SK-N-SH (cell line): ENCODE results near the gene MKRN2. TPM values are rescaled to one million over a fixed set of nuclear protein-coding genes. Genes with fewer than 3 reads are reported as not detected.

Source experiments
- CTCF ChIA-PET: fragments of 300-600, 350-600 bp; formaldehyde crosslinking; extraction: SDS; loops from one replicate; lab custom pipeline; 2021; lab: Yijun Ruan, JAX
- POLR2A ChIA-PET: fragments of 350-600 bp; sonication (Branson Sonifier 250); formaldehyde crosslinking; extraction: SDS; loops from one replicate; lab custom pipeline; 2020; ENCODE audit warnings: antibody characterized with exemption, inconsistent platforms; lab: Yijun Ruan, JAX
- DNase-seq: peaks from one replicate; pipeline ENCODE4 v3.0.0; 2012
- H2AFZ ChIP-seq: fragments of 200-600 bp; sonication (generic); 2 replicates; pipeline ENCODE4 v1.8.1; 2016; ENCODE audit warnings: antibody characterized with exemption, mild to moderate bottlenecking, low read depth
- H3F3A ChIP-seq: fragments of 200-600 bp; sonication (generic); replicated peaks from 2 replicates; pipeline ENCODE3; 2016; ENCODE audit warnings: antibody characterized with exemption, mild to moderate bottlenecking; ENCODE audit not compliant: insufficient read depth
- H3K27ac ChIP-seq, 2 experiments: fragments of 200-500 bp in 1 of 2; fragments of 200-600 bp in 1 of 2; sonication (Bioruptor generic) in 1 of 2; sonication (generic), shearing (Covaris generic) in 1 of 2; 2 replicates each; pipeline versions ENCODE4 v1.5.1 to v1.6.1; 2014 to 2016; ENCODE audit warnings: low read depth in 2 of 2, inconsistent platforms in 1 of 2, low read length in 1 of 2, mild to moderate bottlenecking in 1 of 2, mixed read lengths in 1 of 2
- H3K27me3 ChIP-seq: fragments of 200-600 bp; sonication (generic), shearing (Covaris generic); 2 replicates; pipeline ENCODE4 v1.6.1; 2016; ENCODE audit warnings: mixed run types; ENCODE audit not compliant: insufficient read depth
- H3K36me3 ChIP-seq, 2 experiments: fragments of 200-500 bp in 1 of 2; fragments of 200-600 bp in 1 of 2; sonication (Bioruptor generic) in 1 of 2; sonication (generic) in 1 of 2; replicated peaks in 1 of 2; 2 replicates each; pipeline versions ENCODE3 to v1.5.1; 2014 to 2016; ENCODE audit warnings: low read length in 1 of 2, mild to moderate bottlenecking in 1 of 2; ENCODE audit not compliant: insufficient read depth in 2 of 2, control insufficient read depth in 1 of 2
- H3K4me1 ChIP-seq, 2 experiments: fragments of 200-500 bp in 1 of 2; fragments of 200-600 bp in 1 of 2; sonication (Bioruptor generic) in 1 of 2; sonication (generic), shearing (Covaris generic) in 1 of 2; 2 replicates each; pipeline versions ENCODE4 v1.5.1 to v1.6.1; 2014 to 2016; ENCODE audit warnings: low read depth in 1 of 2, low read length in 1 of 2, mixed run types in 1 of 2; ENCODE audit not compliant: insufficient read depth in 2 of 2, control insufficient read depth in 1 of 2
- H3K4me2 ChIP-seq: fragments of 200-600 bp; sonication (generic), shearing (Covaris generic); 2 replicates; pipeline ENCODE4 v1.6.1; 2017; ENCODE audit warnings: mixed run types
- H3K4me3 ChIP-seq, 2 experiments: fragments of 200-500 bp in 1 of 2; fragments of 200-600 bp in 1 of 2; sonication (Bioruptor generic) in 1 of 2; sonication (generic), shearing (Covaris generic) in 1 of 2; 2 replicates each; pipeline versions ENCODE4 v1.5.1 to v1.8.1; 2014 to 2016; ENCODE audit warnings: low read depth in 2 of 2, inconsistent platforms in 1 of 2, low read length in 1 of 2, mild to moderate bottlenecking in 1 of 2, mixed read lengths in 1 of 2, moderate library complexity in 1 of 2
- H3K79me2 ChIP-seq: fragments of 200-600 bp; sonication (generic); 2 replicates; pipeline ENCODE4 v1.8.1; 2017; ENCODE audit warnings: mild to moderate bottlenecking; ENCODE audit not compliant: insufficient read depth
- H3K9ac ChIP-seq: fragments of 200-600 bp; sonication (generic); 2 replicates; pipeline ENCODE4 v1.6.1; 2017; ENCODE audit warnings: mixed run types
- H3K9me2 ChIP-seq: fragments of 200-600 bp; sonication (generic); 2 replicates; pipeline ENCODE4 v1.6.1; 2017; ENCODE audit warnings: mixed run types
- H3K9me3 ChIP-seq: fragments of 200-600 bp; sonication (generic); 2 replicates; pipeline ENCODE4 v1.6.1; 2017; ENCODE audit warnings: mixed run types, mild to moderate bottlenecking, moderate library complexity
- H4K20me1 ChIP-seq: fragments of 200-600 bp; sonication (generic); 2 replicates; pipeline ENCODE4 v1.6.1; 2017; ENCODE audit warnings: mild to moderate bottlenecking, mixed run types; ENCODE audit not compliant: insufficient read depth
- ELF1 ChIP-seq: IDR thresholded peaks from 2 replicates; pipeline ENCODE4 v1.4.0; 2012
- FOSL2 ChIP-seq: IDR thresholded peaks from 2 replicates; pipeline ENCODE4 v1.4.0; 2012; ENCODE audit warnings: low read depth, mild to moderate bottlenecking, moderate library complexity, borderline replicate concordance
- IRF3 ChIP-seq: fragments of 150-350 bp; IDR thresholded peaks from 2 replicates; pipeline ENCODE4 v1.6.1; 2016; ENCODE audit warnings: mild to moderate bottlenecking, low read depth, low read length
- JUND ChIP-seq: IDR thresholded peaks from 2 replicates; pipeline ENCODE4 v1.4.0; 2012
- MAX ChIP-seq: IDR thresholded peaks from 2 replicates; pipeline ENCODE4 v1.4.0; 2012; ENCODE audit warnings: low read depth
- MXI1 ChIP-seq: IDR thresholded peaks from 2 replicates; pipeline ENCODE4 v1.6.1; 2012; ENCODE audit warnings: mild to moderate bottlenecking, low read depth, low read length, improper control_type of control experiment
- NFIC ChIP-seq: IDR thresholded peaks from 2 replicates; pipeline ENCODE4 v1.4.0; 2012; ENCODE audit warnings: borderline replicate concordance
- POLR2AphosphoS5 ChIP-seq: IDR thresholded peaks from 2 replicates; pipeline ENCODE4 v1.6.1; 2012; ENCODE audit warnings: low read depth, low read length
- SIN3A ChIP-seq: IDR thresholded peaks from 2 replicates; pipeline ENCODE4 v1.6.1; 2012; ENCODE audit warnings: low read depth, mild to moderate bottlenecking, low read length, moderate library complexity, borderline replicate concordance
- TCF12 ChIP-seq: IDR thresholded peaks from 2 replicates; pipeline ENCODE4 v1.4.0; 2012
- WGBS: methylation state at CpG from one replicate; pipeline ENCODE4 v1.1.6; 2017; ENCODE audit warnings: low lambda C conversion rate; 5-methylcytosine and 5-hydroxymethylcytosine counted together
- polyA plus RNA-seq, 3 experiments: library from polyadenylated mRNA; depleted of rRNA; stranded (reverse); fragments of >200 nt; gene quantifications; 2 replicates each; pipeline ENCODE4 v1.2.3, GENCODE V29; 2012

The MKRN2 gene
- polyA plus RNA-seq, 1 of the 3 experiments (the other 2 are of a cell fraction), result 29.8 TPM

- H3K9me2 ChIP-seq, result no peaks in the 10 kb centered on the region
- H3K36me3 ChIP-seq, result peaks cover 7 to 22% of the 10 kb centered on the region in 2 experiments
- H3K4me1 ChIP-seq, result peaks cover 14 to 16% of the 10 kb centered on the region in 2 experiments; a peak in 3 of 4 replicates
- peaks cover 5% of the 10 kb centered on the region for H4K20me1 ChIP-seq
- peak overlapping the region; percentile 70 for H3K4me2 ChIP-seq
- CTCF ChIA-PET, result interaction anchor here (0.9 to 1.6 kb wide), 4 partner anchors 13 to 47 kb away, joined by 3 to 4 read pairs (median 3); no protein-coding TSS in a partner anchor
- H3K9me3 ChIP-seq, result no peaks in the 10 kb centered on the region
- H3K27me3 ChIP-seq, result no peaks in the 10 kb centered on the region
- peak overlapping the region; percentile 10; the same call in 1 of the 2 replicates for H3K9ac ChIP-seq
- TF ChIP-seq NFIC (no peak), FOSL2 (peak; percentile 49; the same call in 1 of the 2 replicates), SIN3A (0 out of 2 replicates have a peak, but pooled peaks have one; percentile 17), IRF3 (no peak), MAX (peak; percentile 43; the same call in 1 of the 2 replicates), JUND (peak; percentile 52), TCF12 (peak; percentile 60)
- H3F3A ChIP-seq, result peaks cover 22% of the 10 kb centered on the region
- no peaks in the 10 kb centered on the region for H3K79me2 ChIP-seq
- 18% methylated on average over 5 of the region's 5 CpGs for WGBS
- H2AFZ ChIP-seq, result no peak overlapping the region; the same call in 1 of the 2 replicates
- 0 out of 4 replicates have a peak overlapping the region, but pooled peaks of 1 of the 2 experiments have one; percentile 9 for H3K4me3 ChIP-seq
- DNase-seq, result no peak
- POLR2A ChIA-PET, result interaction anchor here (1.0 kb wide), 1 partner anchor 24 kb away, joined by 3 read pairs; the partner anchor contains the start of gene TSEN2
- H3K27ac ChIP-seq, result peak overlapping the region in 1 of 2 experiments; percentile 87; a peak in 2 of 4 replicates
Measured at GRCh38 chr3:12508291-12508700, 48.6 kb upstream of the MKRN2 start.

GRCh38 chr3:12509466-12509865 is 47.4 kb upstream of the MKRN2 start:
- H3F3A ChIP-seq, result peaks cover 22% of the 10 kb centered on the region
- POLR2A ChIA-PET, result no interaction called here
- H3K9me3 ChIP-seq, result no peaks in the 10 kb centered on the region
- H3K4me1 ChIP-seq, result peaks cover 16 to 20% of the 10 kb centered on the region in 2 experiments; a peak in 3 of 4 replicates
- 89% methylated on average over 3 of the region's 3 CpGs for WGBS
- H3K36me3 ChIP-seq, result peaks cover 0 to 12% of the 10 kb centered on the region in 2 experiments
- H3K27me3 ChIP-seq, result no peaks in the 10 kb centered on the region
- no peak overlapping the region for H3K4me2 ChIP-seq
- H3K4me3 ChIP-seq, result no peak overlapping the region
- CTCF ChIA-PET, result interaction anchor here (1.3 to 1.6 kb wide), 2 partner anchors 13 to 45 kb away, joined by 4 read pairs; no protein-coding TSS in a partner anchor
- H3K9ac ChIP-seq, result no peak overlapping the region
- DNase-seq, result no peak
- no peaks in the 10 kb centered on the region for H3K79me2 ChIP-seq
- H3K27ac ChIP-seq, result no peak overlapping the region
- H3K9me2 ChIP-seq, result no peaks in the 10 kb centered on the region
- H2AFZ ChIP-seq, result no peak overlapping the region
- TF ChIP-seq MXI1 (no peak), ELF1 (no peak), POLR2AphosphoS5 (no peak)
- H4K20me1 ChIP-seq, result peaks cover 5% of the 10 kb centered on the region
